Thoracic aorta (tissue), 2 donors: Measurements from ENCODE around the gene COQ7. TPM values are rescaled to one million over a fixed set of nuclear protein-coding genes. Genes with fewer than 3 reads are reported as not detected.

Source experiments
- ATAC-seq: fragments of 150-250 bp; one replicate; pipeline ENCODE4 v1.8.0; 2017; ENCODE audit warnings: low read depth; ENCODE audit not compliant: insufficient number of reproducible peaks, low FRiP score
- DNase-seq: peaks from one replicate; pipeline ENCODE4 v3.0.0-alpha.2; 2020; ENCODE audit warnings: low spot score
- H3K27ac ChIP-seq, 2 donors: fragments of 200-600 bp; sonication (generic); 1 replicate in 1 of 2; 2 replicates in 1 of 2; pipeline ENCODE4 v1.5.1; 2016; ENCODE audit warnings: mild to moderate bottlenecking in 2 of 2, moderate library complexity in 2 of 2
- H3K27me3 ChIP-seq: fragments of 200-600 bp; sonication (generic); replicated peaks from 2 replicates; pipeline ENCODE4 v1.6.0; 2016; ENCODE audit warnings: mild to moderate bottlenecking; ENCODE audit not compliant: insufficient read depth
- H3K36me3 ChIP-seq: fragments of 200-600 bp; sonication (generic); one replicate; pipeline ENCODE4 v1.5.1; 2016
- H3K4me1 ChIP-seq, 2 donors: fragments of 200-600 bp; sonication (generic); 1 replicate in 1 of 2; 2 replicates in 1 of 2; pipeline versions ENCODE4 v1.5.1 to v1.6.0; 2016; ENCODE audit warnings: low read depth in 2 of 2, mild to moderate bottlenecking in 1 of 2; ENCODE audit not compliant: control insufficient read depth in 1 of 2
- H3K4me3 ChIP-seq: fragments of 200-600 bp; sonication (generic); 2 replicates; pipeline ENCODE4 v1.5.1; 2016; ENCODE audit warnings: mild to moderate bottlenecking
- H3K9me3 ChIP-seq: fragments of 200-600 bp; sonication (generic); 2 replicates; pipeline ENCODE4 v1.5.1; 2016
- CTCF ChIP-seq: fragments of 200-600 bp; sonication (generic); IDR thresholded peaks from one replicate; pipeline ENCODE4 v1.5.1; 2019; ENCODE audit warnings: antibody characterized with exemption
- total RNA-seq, 2 donors: library from RNA; depleted of rRNA; stranded (reverse); fragments of >200 nt; gene quantifications; one replicate each; pipeline versions ENCODE4 v1.1.0 to v1.2.3, GENCODE V29; 2016

Gene COQ7
- total RNA-seq, 2 donors from 2014 or later, result 15.4 to 18.3 TPM

GRCh38 chr16:19090916-19091315, 23.5 kb downstream of the COQ7 start:
- H3K27ac ChIP-seq, result no peak overlapping the region
- no peak overlapping the region for H3K4me3 ChIP-seq
- DNase-seq (no peak), ATAC-seq (no peak)
- no peaks in the 10 kb centered on the region for H3K9me3 ChIP-seq
- no peaks in the 10 kb centered on the region for H3K36me3 ChIP-seq
- TF ChIP-seq CTCF, result no peak
- H3K4me1 ChIP-seq, result peaks cover 0 to 5% of the 10 kb centered on the region in 2 donors
- H3K27me3 ChIP-seq, result no peaks in the 10 kb centered on the region

GRCh38 chr16:19092653-19093410, 25.4 kb downstream of the COQ7 start:
- DNase-seq (no peak), ATAC-seq (no peak)
- Histone ChIP-seq H3K4me3 (no peak overlapping the region), H3K4me1 (no peaks in the 10 kb centered on the region), H3K27me3 (no peaks in the 10 kb centered on the region), H3K27ac (no peak overlapping the region), H3K9me3 (no peaks in the 10 kb centered on the region), H3K36me3 (no peaks in the 10 kb centered on the region)
- TF ChIP-seq CTCF, result no peak

GRCh38 chr16:19093631-19094541, 26.5 kb downstream of the COQ7 start:
- Histone ChIP-seq H3K27me3 (no peaks in the 10 kb centered on the region), H3K4me1 (no peaks in the 10 kb centered on the region), H3K4me3 (no peak overlapping the region), H3K36me3 (no peaks in the 10 kb centered on the region), H3K9me3 (no peaks in the 10 kb centered on the region), H3K27ac (no peak overlapping the region)
- DNase-seq (no peak), ATAC-seq (no peak)
- TF ChIP-seq CTCF, result no peak

- H3K27ac ChIP-seq, result no peak overlapping the region
- no peaks in the 10 kb centered on the region for H3K4me1 ChIP-seq
- ATAC-seq (no peak), DNase-seq (no peak)
- H3K27me3 ChIP-seq, result no peaks in the 10 kb centered on the region
- H3K9me3 ChIP-seq, result no peaks in the 10 kb centered on the region
- no peaks in the 10 kb centered on the region for H3K36me3 ChIP-seq
- no peak for TF ChIP-seq CTCF
- H3K4me3 ChIP-seq, result no peak overlapping the region
These were observed 27.3 kb downstream of the COQ7 start for GRCh38 chr16:19094542-19095365.

GRCh38 chr16:19095654-19096053, 28.2 kb downstream of the COQ7 start:
- Histone ChIP-seq H3K27ac (no peak overlapping the region), H3K36me3 (no peaks in the 10 kb centered on the region), H3K27me3 (no peaks in the 10 kb centered on the region), H3K9me3 (no peaks in the 10 kb centered on the region), H3K4me1 (no peaks in the 10 kb centered on the region), H3K4me3 (no peak overlapping the region)
- TF ChIP-seq CTCF, result no peak
- DNase-seq, result no peak
- no peak for ATAC-seq
